ENCODE results near the gene ADAT3.

Gene ADAT3

DNA sequence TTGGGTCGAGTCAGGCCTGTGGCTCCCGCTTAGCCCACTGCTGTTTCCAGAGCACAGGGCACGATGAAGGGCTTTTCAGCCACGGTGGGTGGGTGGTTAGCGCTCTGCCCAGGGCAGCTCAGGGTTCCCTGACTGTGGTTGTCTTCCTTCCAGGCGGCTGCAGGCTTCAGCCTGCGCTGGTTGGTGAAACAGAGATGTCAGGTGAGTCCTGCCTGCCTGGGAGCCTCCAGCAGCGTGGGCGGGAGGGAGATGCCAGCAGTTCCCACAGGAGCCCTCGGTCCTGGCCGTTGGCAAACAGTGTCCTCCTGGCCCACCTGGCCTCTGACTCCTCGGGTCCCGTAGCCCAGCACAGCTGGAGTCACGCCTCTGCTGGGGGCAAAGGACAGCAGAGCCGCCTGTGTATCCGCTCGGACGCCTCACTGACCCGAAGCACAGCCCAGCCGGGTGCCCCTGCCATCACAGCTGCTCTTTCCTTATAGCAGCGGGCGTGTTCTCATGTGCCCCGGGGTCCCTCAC is 9.7 kb downstream of the ADAT3 start:
- no peak overlapping the region for H3K9ac ChIP-seq (ENCODE audit: low read length)
- peaks cover 23% of the 10 kb centered on the region for H3K79me2 ChIP-seq (ENCODE audit: control insufficient read depth, insufficient read depth, low read length)
- H2BK15ac ChIP-seq (replicated peaks; ENCODE audit: low read depth), result no peak overlapping the region
- no peak overlapping the region for H3K23ac ChIP-seq (ENCODE audit: low read length)
- H3K36me3 ChIP-seq (ENCODE audit: control insufficient read depth, insufficient read depth, low read length), result peaks cover 4% of the 10 kb centered on the region
- DNase-seq, result no peak
- H2BK120ac ChIP-seq (ENCODE audit: low read depth, low read length), result no peak overlapping the region
- H2BK5ac ChIP-seq (ENCODE audit: low read length), result no peak overlapping the region
- no peak overlapping the region for H3K4me3 ChIP-seq (ENCODE audit: low read length)
- H3K4me1 ChIP-seq (ENCODE audit: control insufficient read depth, low read depth, low read length), result no peaks in the 10 kb centered on the region
- no peak overlapping the region for H2AK5ac ChIP-seq (ENCODE audit: low read length)
- no peak overlapping the region for H3K27ac ChIP-seq (ENCODE audit: low read depth, low read length)
- no peak overlapping the region for H3K56ac ChIP-seq (ENCODE audit: low read length)
- no CpG with 5 or more reads among the region's 23 CpGs for WGBS (ENCODE audit: extremely low coverage, insufficient coverage, low lambda C conversion rate)
- H3K4me2 ChIP-seq (ENCODE audit: low read length), result no peak overlapping the region
- H3K18ac ChIP-seq (ENCODE audit: low read length), result no peak overlapping the region
- peaks cover 12% of the 10 kb centered on the region for H3K79me1 ChIP-seq (ENCODE audit: low read length)
- no peak overlapping the region for H4K8ac ChIP-seq (ENCODE audit: low read depth, low read length)
- H3K4ac ChIP-seq (ENCODE audit: low read depth, low read length), result no peak overlapping the region
- no peaks in the 10 kb centered on the region for H3K27me3 ChIP-seq (ENCODE audit: insufficient read depth, low read length, poor library complexity)
- no peak overlapping the region for H4K5ac ChIP-seq (ENCODE audit: low read length)

GRCh38 chr19:1917146-1917545 is 11.9 kb downstream of the ADAT3 start:
- DNase-seq, result no peak
- H2BK15ac ChIP-seq (replicated peaks; ENCODE audit: low read depth), result no peak overlapping the region
- no peak overlapping the region for H2BK120ac ChIP-seq (ENCODE audit: low read depth, low read length)
- peaks cover 7% of the 10 kb centered on the region for H3K36me3 ChIP-seq (ENCODE audit: control insufficient read depth, insufficient read depth, low read length)
- no peak overlapping the region for H3K27ac ChIP-seq (ENCODE audit: low read depth, low read length)
- WGBS (ENCODE audit: extremely low coverage, insufficient coverage, low lambda C conversion rate), result no CpG with 5 or more reads among the region's 17 CpGs
- no peak overlapping the region for H4K5ac ChIP-seq (ENCODE audit: low read length)
- H4K8ac ChIP-seq (ENCODE audit: low read depth, low read length), result no peak overlapping the region
- no peak overlapping the region for H3K4ac ChIP-seq (ENCODE audit: low read depth, low read length)
- H3K27me3 ChIP-seq (ENCODE audit: insufficient read depth, low read length, poor library complexity), result no peaks in the 10 kb centered on the region
- H3K4me1 ChIP-seq (ENCODE audit: control insufficient read depth, low read depth, low read length), result no peaks in the 10 kb centered on the region
- H3K4me3 ChIP-seq (ENCODE audit: low read length), result no peak overlapping the region
- peaks cover 11% of the 10 kb centered on the region for H3K79me2 ChIP-seq (ENCODE audit: control insufficient read depth, insufficient read depth, low read length)
- H3K18ac ChIP-seq (ENCODE audit: low read length), result no peak overlapping the region
- no peak overlapping the region for H3K9ac ChIP-seq (ENCODE audit: low read length)
- no peak overlapping the region for H3K56ac ChIP-seq (ENCODE audit: low read length)
- H2AK5ac ChIP-seq (ENCODE audit: low read length), result no peak overlapping the region
- H3K4me2 ChIP-seq (ENCODE audit: low read length), result no peak overlapping the region
- H3K23ac ChIP-seq (ENCODE audit: low read length), result no peak overlapping the region
- peaks cover 10% of the 10 kb centered on the region for H3K79me1 ChIP-seq (ENCODE audit: low read length)
- H2BK5ac ChIP-seq (ENCODE audit: low read length), result no peak overlapping the region

DNA sequence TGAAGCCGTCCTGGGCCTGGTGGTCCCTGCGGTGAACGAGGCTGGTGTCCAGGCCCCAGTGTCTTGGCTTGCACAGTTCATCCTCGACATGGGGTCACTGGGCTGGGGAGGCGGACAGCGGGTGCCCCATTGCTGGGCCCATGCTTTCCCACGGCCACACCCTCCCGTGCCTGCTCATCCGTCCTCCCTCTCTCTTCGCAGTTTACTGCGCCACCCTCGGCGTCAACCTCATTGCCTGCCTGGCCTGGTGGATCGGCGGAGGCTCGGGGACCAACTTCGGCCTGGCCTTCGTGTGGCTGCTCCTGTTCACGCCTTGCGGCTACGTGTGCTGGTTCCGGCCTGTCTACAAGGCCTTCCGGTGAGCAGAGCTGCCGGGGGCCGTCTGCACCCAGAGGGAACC is 12.7 kb downstream of the ADAT3 start:
- Histone ChIP-seq H3K4ac (ENCODE audit: low read depth, low read length) (no peak overlapping the region), H3K4me1 (ENCODE audit: control insufficient read depth, low read depth, low read length) (no peaks in the 10 kb centered on the region), H3K23ac (ENCODE audit: low read length) (no peak overlapping the region), H2BK15ac (replicated peaks; ENCODE audit: low read depth) (no peak overlapping the region), H3K18ac (ENCODE audit: low read length) (no peak overlapping the region), H2AK5ac (ENCODE audit: low read length) (no peak overlapping the region), H3K27me3 (ENCODE audit: insufficient read depth, low read length, poor library complexity) (no peaks in the 10 kb centered on the region), H2BK5ac (ENCODE audit: low read length) (no peak overlapping the region), H3K79me1 (ENCODE audit: low read length) (peaks cover 10% of the 10 kb centered on the region), H3K56ac (ENCODE audit: low read length) (no peak overlapping the region), H3K4me3 (ENCODE audit: low read length) (no peak overlapping the region), H3K9ac (ENCODE audit: low read length) (no peak overlapping the region), H4K5ac (ENCODE audit: low read length) (no peak overlapping the region), H2BK120ac (ENCODE audit: low read depth, low read length) (no peak overlapping the region), H3K36me3 (ENCODE audit: control insufficient read depth, insufficient read depth, low read length) (peaks cover 5% of the 10 kb centered on the region), H3K79me2 (ENCODE audit: control insufficient read depth, insufficient read depth, low read length) (peaks cover 8% of the 10 kb centered on the region), H3K27ac (ENCODE audit: low read depth, low read length) (no peak overlapping the region), H3K4me2 (ENCODE audit: low read length) (no peak overlapping the region), H4K8ac (ENCODE audit: low read depth, low read length) (no peak overlapping the region)
- no CpG with 5 or more reads among the region's 25 CpGs for WGBS (ENCODE audit: extremely low coverage, insufficient coverage, low lambda C conversion rate)
- no peak for DNase-seq

- no peak overlapping the region for H4K8ac ChIP-seq (ENCODE audit: low read depth, low read length)
- H4K5ac ChIP-seq (ENCODE audit: low read length), result no peak overlapping the region
- H3K36me3 ChIP-seq (ENCODE audit: control insufficient read depth, insufficient read depth, low read length), result peaks cover 8% of the 10 kb centered on the region
- H3K9ac ChIP-seq (ENCODE audit: low read length), result no peak overlapping the region
- H3K4me1 ChIP-seq (ENCODE audit: control insufficient read depth, low read depth, low read length), result no peaks in the 10 kb centered on the region
- no peak overlapping the region for H3K56ac ChIP-seq (ENCODE audit: low read length)
- no peak overlapping the region for H3K27ac ChIP-seq (ENCODE audit: low read depth, low read length)
- H3K79me1 ChIP-seq (ENCODE audit: low read length), result peaks cover 3% of the 10 kb centered on the region
- H3K4me2 ChIP-seq (ENCODE audit: low read length), result no peak overlapping the region
- H2BK120ac ChIP-seq (ENCODE audit: low read depth, low read length), result no peak overlapping the region
- no peak overlapping the region for H3K23ac ChIP-seq (ENCODE audit: low read length)
- DNase-seq, result no peak
- H3K27me3 ChIP-seq (ENCODE audit: insufficient read depth, low read length, poor library complexity), result no peaks in the 10 kb centered on the region
- no CpG with 5 or more reads among the region's 28 CpGs for WGBS (ENCODE audit: extremely low coverage, insufficient coverage, low lambda C conversion rate)
- no peak overlapping the region for H3K4me3 ChIP-seq (ENCODE audit: low read length)
- no peak overlapping the region for H3K4ac ChIP-seq (ENCODE audit: low read depth, low read length)
- no peak overlapping the region for H2AK5ac ChIP-seq (ENCODE audit: low read length)
- H3K18ac ChIP-seq (ENCODE audit: low read length), result no peak overlapping the region
- H3K79me2 ChIP-seq (ENCODE audit: control insufficient read depth, insufficient read depth, low read length), result peaks cover 2% of the 10 kb centered on the region
- H2BK5ac ChIP-seq (ENCODE audit: low read length), result no peak overlapping the region
- no peak overlapping the region for H2BK15ac ChIP-seq (replicated peaks; ENCODE audit: low read depth)
These were observed 13.8 kb downstream of the ADAT3 start for GRCh38 chr19:1918975-1919374.

DNA sequence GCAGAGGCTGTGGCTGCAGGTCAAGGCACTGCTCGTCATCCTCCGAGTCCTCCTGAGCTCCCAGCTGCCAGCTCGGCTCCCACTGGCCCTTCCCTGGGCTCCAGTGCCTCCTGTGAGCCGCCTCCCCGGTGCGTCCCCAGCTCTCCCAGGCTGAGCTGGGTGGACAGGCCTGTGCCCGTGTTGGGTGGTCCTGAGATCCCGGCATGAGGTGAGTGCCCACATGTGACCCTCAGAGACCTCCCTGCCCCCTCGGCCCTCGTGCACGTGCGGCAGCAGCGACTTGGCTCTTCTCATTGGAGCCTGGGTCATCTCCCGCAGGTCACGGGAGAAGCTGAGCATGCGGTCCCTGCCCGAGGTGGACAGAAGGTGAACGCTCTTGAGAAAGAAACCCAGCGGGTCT is 15.4 kb downstream of the ADAT3 start:
- Histone ChIP-seq H3K4me3 (ENCODE audit: low read length) (no peak overlapping the region), H3K79me2 (ENCODE audit: control insufficient read depth, insufficient read depth, low read length) (no peaks in the 10 kb centered on the region), H3K36me3 (ENCODE audit: control insufficient read depth, insufficient read depth, low read length) (peaks cover 8% of the 10 kb centered on the region), H3K23ac (ENCODE audit: low read length) (no peak overlapping the region), H2AK5ac (ENCODE audit: low read length) (no peak overlapping the region), H3K9ac (ENCODE audit: low read length) (no peak overlapping the region), H3K79me1 (ENCODE audit: low read length) (no peaks in the 10 kb centered on the region), H3K27me3 (ENCODE audit: insufficient read depth, low read length, poor library complexity) (no peaks in the 10 kb centered on the region), H3K27ac (ENCODE audit: low read depth, low read length) (no peak overlapping the region), H4K5ac (ENCODE audit: low read length) (no peak overlapping the region), H2BK120ac (ENCODE audit: low read depth, low read length) (no peak overlapping the region), H4K8ac (ENCODE audit: low read depth, low read length) (no peak overlapping the region), H2BK5ac (ENCODE audit: low read length) (no peak overlapping the region), H3K4me1 (ENCODE audit: control insufficient read depth, low read depth, low read length) (no peaks in the 10 kb centered on the region), H3K4me2 (ENCODE audit: low read length) (no peak overlapping the region), H2BK15ac (replicated peaks; ENCODE audit: low read depth) (no peak overlapping the region), H3K4ac (ENCODE audit: low read depth, low read length) (no peak overlapping the region), H3K56ac (ENCODE audit: low read length) (no peak overlapping the region), H3K18ac (ENCODE audit: low read length) (no peak overlapping the region)
- DNase-seq, result no peak
- no CpG with 5 or more reads among the region's 19 CpGs for WGBS (ENCODE audit: extremely low coverage, insufficient coverage, low lambda C conversion rate)

DNA sequence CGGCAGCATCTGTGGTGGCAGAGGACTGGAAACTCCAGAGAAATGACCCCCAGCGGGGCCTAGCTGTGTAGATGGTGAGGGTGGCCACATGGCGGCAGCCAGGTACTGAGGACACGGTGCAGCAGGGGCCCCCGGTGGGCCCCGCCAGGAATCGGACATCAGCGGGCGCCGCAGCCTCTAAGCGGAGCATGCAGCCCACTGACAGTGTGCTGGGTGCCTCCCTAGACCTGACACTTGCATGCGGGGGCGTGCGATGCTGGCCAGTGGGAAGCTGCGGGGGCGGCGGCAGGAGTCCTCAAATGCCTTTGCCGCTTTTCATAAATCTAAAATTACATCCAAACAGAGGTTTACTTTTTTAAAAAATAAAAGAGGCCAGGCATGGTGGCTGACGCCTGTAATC is 16.1 kb downstream of the ADAT3 start:
- WGBS (ENCODE audit: extremely low coverage, insufficient coverage, low lambda C conversion rate), result no CpG with 5 or more reads among the region's 19 CpGs
- no peak overlapping the region for H2BK5ac ChIP-seq (ENCODE audit: low read length)
- no peaks in the 10 kb centered on the region for H3K79me1 ChIP-seq (ENCODE audit: low read length)
- H3K9ac ChIP-seq (ENCODE audit: low read length), result no peak overlapping the region
- no peak overlapping the region for H3K4ac ChIP-seq (ENCODE audit: low read depth, low read length)
- H3K4me1 ChIP-seq (ENCODE audit: control insufficient read depth, low read depth, low read length), result no peaks in the 10 kb centered on the region
- H3K23ac ChIP-seq (ENCODE audit: low read length), result no peak overlapping the region
- H3K27ac ChIP-seq (ENCODE audit: low read depth, low read length), result no peak overlapping the region
- no peaks in the 10 kb centered on the region for H3K27me3 ChIP-seq (ENCODE audit: insufficient read depth, low read length, poor library complexity)
- no peak overlapping the region for H3K18ac ChIP-seq (ENCODE audit: low read length)
- no peak overlapping the region for H4K5ac ChIP-seq (ENCODE audit: low read length)
- peaks cover 8% of the 10 kb centered on the region for H3K36me3 ChIP-seq (ENCODE audit: control insufficient read depth, insufficient read depth, low read length)
- H3K4me3 ChIP-seq (ENCODE audit: low read length), result no peak overlapping the region
- no peak overlapping the region for H2BK120ac ChIP-seq (ENCODE audit: low read depth, low read length)
- H3K56ac ChIP-seq (ENCODE audit: low read length), result no peak overlapping the region
- H3K79me2 ChIP-seq (ENCODE audit: control insufficient read depth, insufficient read depth, low read length), result no peaks in the 10 kb centered on the region
- H2BK15ac ChIP-seq (replicated peaks; ENCODE audit: low read depth), result no peak overlapping the region
- DNase-seq, result no peak
- no peak overlapping the region for H3K4me2 ChIP-seq (ENCODE audit: low read length)
- no peak overlapping the region for H4K8ac ChIP-seq (ENCODE audit: low read depth, low read length)
- no peak overlapping the region for H2AK5ac ChIP-seq (ENCODE audit: low read length)
